GM18951 (cell line): ENCODE data around the gene ADAM30.
"Not testable (repeated sequence)": the region's sequence is repeated elsewhere in the genome, so short reads cannot be mapped to it uniquely, and the experiment has no call there.

Experiments
- POLR2A ChIP-seq: IDR thresholded peaks from 4 replicates; pipeline ENCODE4 v1.6.1; 2011; ENCODE audit warnings: mild to moderate bottlenecking; ENCODE audit not compliant: insufficient read length, insufficient read depth; ENCODE audit errors: extremely low read depth
- in situ Hi-C: fragments of 300-500 bp; cut with MboI; formaldehyde crosslinking; loops from one replicate; pipeline ENCODE4 v1.12.0; 2022; ENCODE audit warnings: low sequenced_read_pairs, mixed read lengths, inconsistent platforms; ENCODE audit not compliant: unreplicated experiment

ADAM30 gene

DNA sequence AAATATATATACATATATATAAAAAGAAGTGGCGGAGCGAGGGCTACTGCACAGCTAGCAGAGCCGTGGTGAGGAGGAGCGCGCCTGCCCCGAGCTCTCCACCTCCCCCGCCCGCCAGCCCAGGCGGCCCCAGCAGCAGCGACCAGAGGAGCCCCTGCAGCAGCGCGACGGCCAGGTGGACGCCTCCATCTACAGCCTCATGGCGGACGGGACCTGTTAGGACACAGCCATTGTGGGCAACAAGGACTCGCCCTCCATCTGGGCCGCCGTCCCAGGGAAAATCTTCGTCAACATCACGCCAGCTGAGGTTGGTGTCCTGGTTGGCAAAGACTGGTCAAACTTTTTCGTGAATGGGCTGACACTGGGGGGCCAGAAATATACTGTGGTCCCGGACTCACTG, 43.2 kb downstream of the ADAM30 start:
- no peak for TF ChIP-seq POLR2A
- in situ Hi-C loops, result no loop called here

DNA sequence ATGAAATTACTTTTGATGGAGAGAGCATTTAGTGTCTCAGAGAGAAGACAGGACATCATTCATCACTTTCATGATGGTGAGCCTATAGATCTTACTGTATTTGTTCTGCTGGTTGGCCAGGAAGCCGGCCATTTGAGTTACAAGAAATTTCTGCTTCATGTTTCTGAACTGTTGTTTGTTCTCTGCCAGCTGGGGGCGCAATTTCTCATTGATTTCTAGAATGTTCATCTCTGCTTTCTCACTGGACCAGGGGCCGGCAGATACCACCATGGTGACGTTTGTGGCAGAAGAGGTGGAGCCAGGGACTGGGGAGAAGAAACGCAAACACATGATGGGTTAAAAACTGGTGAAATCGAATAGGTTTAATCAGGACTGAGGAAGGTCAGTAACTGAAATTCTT, 52.1 kb downstream of the ADAM30 start:
- in situ Hi-C loops, result not testable (repeated sequence)
